Midbrain (tissue), 1 donor: ENCODE results near the gene NAE1.
"Not testable (repeated sequence)": the region's sequence is repeated elsewhere in the genome, so short reads cannot be mapped to it uniquely, and the experiment has no call there.

ENCODE experiments used
- DNase-seq: peaks from one replicate; lab custom pipeline; 2025; lab: John Stamatoyannopoulos, UW

The NAE1 gene

GRCh38 chr16:66802159-66802558, 28.6 kb downstream of the NAE1 start:
- no peak for DNase-seq

- DNase-seq = no peak
These were observed 29.3 kb downstream of the NAE1 start, which contains the start of gene TERB1 for GRCh38 chr16:66801320-66802105. TSS of gene TERB1 (minus strand) at chr16:66801584. CDS start at chr16:66796798, 4,786 bp downstream.

GRCh38 chr16:66800856-66801255, 29.9 kb downstream of the NAE1 start:
- no peak for DNase-seq

GRCh38 chr16:66798161-66798560, 32.6 kb downstream of the NAE1 start:
- no peak for DNase-seq

- not testable (repeated sequence) for DNase-seq
These were observed 36.8 kb downstream of the NAE1 start for GRCh38 chr16:66793984-66794383.

- DNase-seq = no peak
These were observed 40.5 kb downstream of the NAE1 start for GRCh38 chr16:66790130-66790733.

- no peak for DNase-seq
These were observed 43.3 kb downstream of the NAE1 start for GRCh38 chr16:66787427-66787826.

GRCh38 chr16:66786551-66786950, 44.2 kb downstream of the NAE1 start:
- no peak for DNase-seq

- no peak for DNase-seq
These were observed 54.3 kb downstream of the NAE1 start for GRCh38 chr16:66776457-66776856.

GRCh38 chr16:66774981-66775380, 55.8 kb downstream of the NAE1 start:
- DNase-seq = no peak

GRCh38 chr16:66758086-66758485, 72.7 kb downstream of the NAE1 start:
- no peak for DNase-seq

- DNase-seq = no peak
These were observed 76.0 kb downstream of the NAE1 start for GRCh38 chr16:66754819-66755218.

- DNase-seq = no peak
These were observed 76.6 kb downstream of the NAE1 start for GRCh38 chr16:66754211-66754610.

- DNase-seq = no peak
These were observed 77.8 kb downstream of the NAE1 start for GRCh38 chr16:66752958-66753357.
